GM12872 (cell line): ENCODE measurements around the gene FBXL13.

Experiments
- CTCF ChIP-seq: IDR thresholded peaks from 3 replicates; pipeline ENCODE4 v1.5.1; 2011; ENCODE audit warnings: low read depth, mild to moderate bottlenecking, low read length, moderate library complexity; ENCODE audit not compliant: insufficient read depth

FBXL13 gene

GRCh38 chr7:102992938-102993717 is 81.5 kb downstream of the FBXL13 start:
- TF ChIP-seq CTCF: no peak

GRCh38 chr7:102992509-102992937 is 82.1 kb downstream of the FBXL13 start:
- TF ChIP-seq CTCF: no peak

- no peak for TF ChIP-seq CTCF
Measured at GRCh38 chr7:102991540-102992214, 82.9 kb downstream of the FBXL13 start.

GRCh38 chr7:102991077-102991539 is 83.5 kb downstream of the FBXL13 start:
- no peak for TF ChIP-seq CTCF

- TF ChIP-seq CTCF: no peak
Measured at GRCh38 chr7:102990642-102991041, 84.0 kb downstream of the FBXL13 start.

- no peak for TF ChIP-seq CTCF
Measured at GRCh38 chr7:102988631-102989560, 85.7 kb downstream of the FBXL13 start.

- TF ChIP-seq CTCF: no peak
Measured at GRCh38 chr7:102988088-102988487, 86.5 kb downstream of the FBXL13 start.
